Measurements from ENCODE around the gene TCF7L1.
"Not testable (repeated sequence)": the region's sequence is repeated elsewhere in the genome, so short reads cannot be mapped to it uniquely, and the experiment has no call there.

The TCF7L1 gene

GRCh38 chr2:85340034-85340892, 207.1 kb downstream of the TCF7L1 start:
- in situ Hi-C loops (cut with MboI; ENCODE audit: low sequenced_read_pairs), result no loop called here

DNA sequence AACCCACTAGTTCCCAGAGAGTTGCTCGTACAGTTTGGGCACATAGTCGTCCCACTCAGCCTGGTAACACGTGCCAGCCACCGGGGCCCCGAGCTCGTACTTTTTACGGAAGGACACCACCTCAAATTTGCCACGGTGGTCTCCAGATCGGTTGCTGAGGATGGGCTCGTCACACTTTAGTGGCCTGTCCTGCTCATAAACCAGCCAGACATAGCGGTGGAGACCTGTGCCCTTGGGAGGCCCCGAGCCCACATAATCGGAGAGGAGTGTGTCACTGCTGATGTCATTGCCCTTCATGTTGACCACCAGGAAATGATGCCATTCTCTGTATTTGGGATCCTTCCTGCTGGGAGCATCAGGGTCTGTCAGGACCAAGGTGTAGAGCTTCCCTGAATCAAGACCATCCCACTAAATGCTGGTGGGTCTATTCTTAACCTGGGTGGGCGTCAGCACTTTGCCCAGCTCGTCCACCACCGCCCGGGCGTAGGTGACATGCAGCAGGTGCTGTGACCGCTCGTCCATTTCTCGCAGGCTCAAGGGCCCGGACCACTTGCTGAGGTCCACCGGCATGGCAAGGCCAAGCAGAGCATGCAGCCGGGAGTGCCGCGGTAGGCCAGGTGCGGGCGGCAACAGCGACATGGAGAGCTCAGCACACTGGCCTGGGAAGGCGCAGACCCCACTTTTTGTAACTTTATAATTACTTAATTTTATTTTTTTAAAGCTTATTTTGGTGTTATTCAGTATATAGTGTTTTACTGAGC, 208.3 kb downstream of the TCF7L1 start:
- in situ Hi-C loops (cut with MboI; ENCODE audit: low sequenced_read_pairs), result no loop called here

GRCh38 chr2:85342156-85342555, 209.0 kb downstream of the TCF7L1 start:
- in situ Hi-C loops (cut with MboI; ENCODE audit: low sequenced_read_pairs), result no loop called here

- in situ Hi-C loops (cut with MboI; ENCODE audit: low sequenced_read_pairs), result not testable (repeated sequence)
Measured at GRCh38 chr2:85343207-85343895, 210.2 kb downstream of the TCF7L1 start.

DNA sequence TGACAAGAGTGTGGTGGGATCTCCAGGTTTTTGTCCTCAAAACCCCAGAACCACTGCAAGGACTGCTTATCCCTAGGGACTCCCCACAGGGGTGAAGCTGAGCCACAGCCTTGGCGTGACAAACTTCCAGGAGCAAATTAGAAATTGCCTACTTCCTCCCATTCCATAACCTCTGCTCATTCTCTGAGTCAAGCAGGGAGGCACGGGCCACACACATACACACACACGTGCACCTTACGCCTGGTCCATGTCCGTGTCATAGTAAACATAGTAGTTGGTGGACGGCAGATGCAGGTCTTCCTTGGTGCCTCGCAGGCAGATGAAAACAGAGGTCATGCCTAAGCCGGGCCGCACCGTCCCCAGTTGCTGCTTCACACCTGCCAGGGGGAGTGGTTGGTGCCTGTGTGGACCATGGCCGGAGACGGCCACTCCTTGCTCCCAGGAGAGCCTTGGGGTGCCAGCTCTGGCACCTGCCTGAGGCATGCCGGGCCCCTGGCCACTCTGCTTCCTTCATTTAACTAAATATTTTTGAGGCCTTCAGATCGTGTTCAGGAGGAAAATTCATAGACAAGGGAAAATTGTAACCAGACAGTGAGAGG, 211.3 kb downstream of the TCF7L1 start:
- in situ Hi-C loops (cut with MboI; ENCODE audit: low sequenced_read_pairs), result no loop called here

- in situ Hi-C loops (cut with MboI; ENCODE audit: low sequenced_read_pairs), result no loop called here
Measured at GRCh38 chr2:85347599-85347998, 214.4 kb downstream of the TCF7L1 start.

DNA sequence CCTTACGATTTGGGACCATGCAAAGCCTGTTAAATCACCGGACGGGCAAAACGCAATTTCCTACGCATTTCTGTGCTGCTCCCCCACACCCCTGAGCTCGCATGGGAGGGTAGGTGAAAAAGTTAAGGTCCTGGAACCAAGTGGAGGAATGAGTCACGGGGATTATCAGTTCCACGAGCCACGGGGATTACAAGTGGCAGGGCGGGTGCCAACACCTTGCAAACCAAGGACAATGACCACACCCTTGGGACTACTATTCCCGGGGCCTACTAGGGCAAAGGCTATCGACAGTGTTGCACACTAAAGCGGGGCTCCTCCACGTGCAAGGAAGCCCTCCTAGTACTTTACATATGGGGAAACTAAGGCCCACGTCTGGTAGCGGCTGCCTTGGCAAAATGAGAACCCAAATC, 220.7 kb downstream of the TCF7L1 start:
- in situ Hi-C loops (cut with MboI; ENCODE audit: low sequenced_read_pairs), result no loop called here

DNA sequence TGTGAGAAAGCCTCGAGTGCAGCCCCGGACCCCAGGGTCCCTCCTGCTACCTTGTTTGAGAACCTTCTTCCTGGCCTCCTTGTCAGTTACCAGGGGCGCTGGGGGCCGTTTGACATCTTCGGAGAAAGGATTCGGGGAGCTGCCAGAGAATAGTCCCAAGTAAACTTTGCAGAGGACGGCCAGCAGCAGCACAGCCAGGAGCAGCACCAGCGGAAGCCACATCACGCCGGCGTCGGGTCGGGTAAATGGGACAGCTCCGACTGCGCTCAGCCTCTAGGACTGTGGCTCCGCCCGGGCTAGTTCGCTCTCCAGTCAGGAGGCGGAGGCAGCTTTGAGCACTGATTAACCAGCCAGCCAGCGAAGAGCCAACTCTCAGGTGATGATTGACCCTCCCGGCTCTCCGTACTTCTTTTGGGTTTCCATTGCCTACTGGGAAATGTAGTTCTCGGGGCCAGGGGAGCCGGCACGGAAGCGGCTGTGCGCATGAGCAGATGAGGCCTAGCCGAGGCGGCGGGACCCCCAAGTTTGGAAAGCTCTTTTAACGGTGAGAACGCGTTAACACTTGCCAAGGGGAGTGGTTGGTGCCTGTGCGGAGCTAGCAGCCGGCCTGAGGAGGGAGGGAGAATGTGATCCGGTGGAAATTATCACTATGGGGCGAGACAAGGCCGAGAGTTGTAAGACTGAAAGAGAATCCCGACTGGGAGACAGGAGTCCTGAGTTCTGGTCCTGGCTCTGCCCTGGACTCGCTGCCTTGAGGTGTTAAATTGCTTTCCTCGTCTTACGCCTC, 221.3 kb downstream of the TCF7L1 start, which contains the start of the genes ELMOD3 and RETSAT:
ELMOD3 (plus strand) TSS at position 484 of the 787 bp plus-strand sequence. CDS start 2,430 bp downstream, outside the sequence.
RETSAT (minus strand) TSS at position 243 of the 787 bp plus-strand sequence; CDS start at position 222, 21 bp downstream.
- in situ Hi-C loops (cut with MboI; ENCODE audit: low sequenced_read_pairs), result no loop called here

DNA sequence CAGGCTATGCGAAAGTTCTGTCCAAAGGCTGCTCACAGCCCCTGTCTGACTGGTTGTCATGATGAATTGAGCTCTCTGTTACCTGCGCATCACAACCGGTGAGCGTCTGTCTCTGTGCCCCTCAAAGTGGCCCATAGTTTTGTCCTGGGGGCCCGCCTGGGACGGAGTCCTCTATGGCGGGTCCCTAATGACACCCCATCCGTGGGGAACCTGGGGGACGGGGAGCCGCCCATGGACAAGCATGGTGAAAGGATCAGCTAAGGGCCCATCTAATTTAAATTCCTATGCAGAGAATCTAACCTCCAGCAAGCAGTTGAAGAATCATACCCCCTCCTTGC, 221.8 kb downstream of the TCF7L1 start:
- in situ Hi-C loops (cut with MboI; ENCODE audit: low sequenced_read_pairs), result no loop called here

GRCh38 chr2:85355521-85355920, 222.3 kb downstream of the TCF7L1 start:
- in situ Hi-C loops (cut with MboI; ENCODE audit: low sequenced_read_pairs), result no loop called here

GRCh38 chr2:85356186-85356585, 223.0 kb downstream of the TCF7L1 start:
- in situ Hi-C loops (cut with MboI; ENCODE audit: low sequenced_read_pairs), result no loop called here

DNA sequence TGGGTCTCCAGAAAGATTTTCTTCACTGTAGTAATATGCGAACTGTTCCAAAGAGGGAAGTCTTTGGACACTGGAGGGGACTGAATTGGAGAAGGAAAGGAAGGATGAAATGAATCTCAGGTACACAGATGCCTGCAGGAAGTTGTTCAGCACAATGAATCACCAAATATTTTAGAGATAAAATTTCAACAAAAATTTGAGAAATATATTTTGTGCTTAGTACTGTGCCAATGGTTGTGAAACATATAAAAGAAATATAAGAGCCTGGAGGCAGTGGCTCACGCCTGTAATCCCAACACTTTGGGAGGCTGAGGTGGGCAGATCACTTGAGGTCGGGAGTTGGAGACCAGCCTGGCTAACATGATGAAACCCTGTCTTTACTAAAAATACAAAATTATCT, 224.5 kb downstream of the TCF7L1 start:
- in situ Hi-C loops (cut with MboI; ENCODE audit: low sequenced_read_pairs), result no loop called here
